ENCODE results near the gene CPNE6. TPM values are rescaled to one million over a fixed set of nuclear protein-coding genes. Genes with fewer than 3 reads are reported as not detected.
A peak's percentile ranks its signal among the peaks of the same experiment; 100 is the strongest.

CPNE6 gene
- total and polyA plus RNA-seq, 2 of the 13 experiments (the other 11 are each of a cell fraction or from before 2014, with no cell fraction given): not detected

DNA sequence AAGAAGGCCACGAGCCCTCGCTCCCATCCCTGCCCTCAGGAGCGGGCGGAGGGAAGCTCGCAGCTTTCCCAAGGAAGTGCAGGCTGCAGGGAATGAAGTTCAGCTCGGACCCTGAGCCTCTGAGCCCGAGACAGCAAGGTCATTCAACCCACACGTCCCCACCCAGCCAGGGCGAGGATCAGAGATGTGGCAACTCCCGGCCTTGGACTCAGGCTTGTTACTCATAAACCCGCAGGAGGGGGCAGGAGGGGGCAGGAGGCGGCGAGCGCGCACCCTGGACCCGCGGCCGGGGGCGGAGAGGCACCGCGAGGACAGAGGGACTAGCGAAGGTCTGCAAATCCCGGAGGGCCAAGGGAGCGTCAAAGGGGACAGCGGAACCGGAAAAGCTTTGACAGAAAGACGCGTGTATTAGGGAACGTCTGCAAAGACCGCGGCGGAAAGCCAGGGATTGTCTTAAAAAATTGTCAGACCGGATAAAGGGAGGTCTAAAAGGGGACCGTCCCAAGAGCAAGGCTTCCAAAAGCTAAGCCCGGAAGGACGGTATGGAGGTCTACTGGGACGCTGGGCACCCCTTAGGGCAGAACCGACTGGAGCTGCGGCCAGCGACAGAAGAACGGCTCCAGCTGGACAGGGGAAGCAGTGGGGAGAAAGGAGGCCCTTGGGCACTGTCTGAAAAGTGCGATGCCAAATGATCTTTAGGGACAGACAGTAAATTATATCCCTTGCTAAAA, 42.6 kb downstream of the CPNE6 start (continued):
- TF ChIP-seq, protein P1, sequence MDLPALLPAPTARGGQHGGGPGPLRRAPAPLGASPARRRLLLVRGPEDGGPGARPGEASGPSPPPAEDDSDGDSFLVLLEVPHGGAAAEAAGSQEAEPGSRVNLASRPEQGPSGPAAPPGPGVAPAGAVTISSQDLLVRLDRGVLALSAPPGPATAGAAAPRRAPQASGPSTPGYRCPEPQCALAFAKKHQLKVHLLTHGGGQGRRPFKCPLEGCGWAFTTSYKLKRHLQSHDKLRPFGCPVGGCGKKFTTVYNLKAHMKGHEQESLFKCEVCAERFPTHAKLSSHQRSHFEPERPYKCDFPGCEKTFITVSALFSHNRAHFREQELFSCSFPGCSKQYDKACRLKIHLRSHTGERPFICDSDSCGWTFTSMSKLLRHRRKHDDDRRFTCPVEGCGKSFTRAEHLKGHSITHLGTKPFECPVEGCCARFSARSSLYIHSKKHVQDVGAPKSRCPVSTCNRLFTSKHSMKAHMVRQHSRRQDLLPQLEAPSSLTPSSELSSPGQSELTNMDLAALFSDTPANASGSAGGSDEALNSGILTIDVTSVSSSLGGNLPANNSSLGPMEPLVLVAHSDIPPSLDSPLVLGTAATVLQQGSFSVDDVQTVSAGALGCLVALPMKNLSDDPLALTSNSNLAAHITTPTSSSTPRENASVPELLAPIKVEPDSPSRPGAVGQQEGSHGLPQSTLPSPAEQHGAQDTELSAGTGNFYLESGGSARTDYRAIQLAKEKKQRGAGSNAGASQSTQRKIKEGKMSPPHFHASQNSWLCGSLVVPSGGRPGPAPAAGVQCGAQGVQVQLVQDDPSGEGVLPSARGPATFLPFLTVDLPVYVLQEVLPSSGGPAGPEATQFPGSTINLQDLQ (CRISPR knock-in tag; IDR thresholded peaks at IDR 0.05): no peak
- TF ChIP-seq, protein P2, sequence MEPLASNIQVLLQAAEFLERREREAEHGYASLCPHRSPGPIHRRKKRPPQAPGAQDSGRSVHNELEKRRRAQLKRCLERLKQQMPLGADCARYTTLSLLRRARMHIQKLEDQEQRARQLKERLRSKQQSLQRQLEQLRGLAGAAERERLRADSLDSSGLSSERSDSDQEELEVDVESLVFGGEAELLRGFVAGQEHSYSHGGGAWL (CRISPR knock-in tag; IDR thresholded peaks at IDR 0.05): peak; percentile 96
- peak; percentile 89 for TF ChIP-seq NR2F6 (IDR thresholded peaks at IDR 0.05)
- TF ChIP-seq NR2F6 (CRISPR knock-in tag; IDR thresholded peaks at IDR 0.05): peak; percentile 99
- TF ChIP-seq NPAS2 (CRISPR knock-in tag; IDR thresholded peaks at IDR 0.05; ENCODE audit: borderline replicate concordance): no peak
- TF ChIP-seq POLR2G (IDR thresholded peaks at IDR 0.05; ENCODE audit: low read depth, low read length): peak; percentile 95
- TF ChIP-seq FOXO1 (CRISPR knock-in tag; IDR thresholded peaks at IDR 0.05): peak; percentile 99
- peak; percentile 90 for TF ChIP-seq TAF1 (CRISPR knock-in tag; IDR thresholded peaks at IDR 0.05)
- TF ChIP-seq, protein P3, sequence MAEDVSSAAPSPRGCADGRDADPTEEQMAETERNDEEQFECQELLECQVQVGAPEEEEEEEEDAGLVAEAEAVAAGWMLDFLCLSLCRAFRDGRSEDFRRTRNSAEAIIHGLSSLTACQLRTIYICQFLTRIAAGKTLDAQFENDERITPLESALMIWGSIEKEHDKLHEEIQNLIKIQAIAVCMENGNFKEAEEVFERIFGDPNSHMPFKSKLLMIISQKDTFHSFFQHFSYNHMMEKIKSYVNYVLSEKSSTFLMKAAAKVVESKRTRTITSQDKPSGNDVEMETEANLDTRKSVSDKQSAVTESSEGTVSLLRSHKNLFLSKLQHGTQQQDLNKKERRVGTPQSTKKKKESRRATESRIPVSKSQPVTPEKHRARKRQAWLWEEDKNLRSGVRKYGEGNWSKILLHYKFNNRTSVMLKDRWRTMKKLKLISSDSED (CRISPR knock-in tag; IDR thresholded peaks at IDR 0.05): no peak; the same call in 1 of the 2 replicates
- TF ChIP-seq BORCS8-MEF2B (CRISPR knock-in tag; IDR thresholded peaks at IDR 0.05): peak; percentile 99
- TF ChIP-seq ZNF607 (CRISPR knock-in tag; IDR thresholded peaks at IDR 0.05; ENCODE audit: borderline replicate concordance): peak; percentile 91
- TF ChIP-seq IRX3 (CRISPR knock-in tag; IDR thresholded peaks at IDR 0.05; ENCODE audit: borderline replicate concordance, low read depth): peak; percentile 86
- no peak for TF ChIP-seq HNRNPH1 (optimal IDR thresholded peaks at IDR 0.05; ENCODE audit: low read depth, low read length)
- peak; percentile 100 for TF ChIP-seq ZNF614 (CRISPR knock-in tag; IDR thresholded peaks at IDR 0.05; ENCODE audit: borderline replicate concordance)
- peak; percentile 98 for TF ChIP-seq RBM39 (IDR thresholded peaks at IDR 0.05; ENCODE audit: low read depth, low read length, poor library complexity, severe bottlenecking)
- TF ChIP-seq, protein P4, sequence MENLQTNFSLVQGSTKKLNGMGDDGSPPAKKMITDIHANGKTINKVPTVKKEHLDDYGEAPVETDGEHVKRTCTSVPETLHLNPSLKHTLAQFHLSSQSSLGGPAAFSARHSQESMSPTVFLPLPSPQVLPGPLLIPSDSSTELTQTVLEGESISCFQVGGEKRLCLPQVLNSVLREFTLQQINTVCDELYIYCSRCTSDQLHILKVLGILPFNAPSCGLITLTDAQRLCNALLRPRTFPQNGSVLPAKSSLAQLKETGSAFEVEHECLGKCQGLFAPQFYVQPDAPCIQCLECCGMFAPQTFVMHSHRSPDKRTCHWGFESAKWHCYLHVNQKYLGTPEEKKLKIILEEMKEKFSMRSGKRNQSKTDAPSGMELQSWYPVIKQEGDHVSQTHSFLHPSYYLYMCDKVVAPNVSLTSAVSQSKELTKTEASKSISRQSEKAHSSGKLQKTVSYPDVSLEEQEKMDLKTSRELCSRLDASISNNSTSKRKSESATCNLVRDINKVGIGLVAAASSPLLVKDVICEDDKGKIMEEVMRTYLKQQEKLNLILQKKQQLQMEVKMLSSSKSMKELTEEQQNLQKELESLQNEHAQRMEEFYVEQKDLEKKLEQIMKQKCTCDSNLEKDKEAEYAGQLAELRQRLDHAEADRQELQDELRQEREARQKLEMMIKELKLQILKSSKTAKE (CRISPR knock-in tag; IDR thresholded peaks at IDR 0.05; ENCODE audit: borderline replicate concordance): no peak
- no peak for TF ChIP-seq JUNB (CRISPR knock-in tag; IDR thresholded peaks at IDR 0.05; ENCODE audit: borderline replicate concordance)
- TF ChIP-seq KLF15 (CRISPR knock-in tag; IDR thresholded peaks at IDR 0.05; ENCODE audit: borderline replicate concordance): no peak; the same call in 1 of the 2 replicates
- TF ChIP-seq, protein P5, sequence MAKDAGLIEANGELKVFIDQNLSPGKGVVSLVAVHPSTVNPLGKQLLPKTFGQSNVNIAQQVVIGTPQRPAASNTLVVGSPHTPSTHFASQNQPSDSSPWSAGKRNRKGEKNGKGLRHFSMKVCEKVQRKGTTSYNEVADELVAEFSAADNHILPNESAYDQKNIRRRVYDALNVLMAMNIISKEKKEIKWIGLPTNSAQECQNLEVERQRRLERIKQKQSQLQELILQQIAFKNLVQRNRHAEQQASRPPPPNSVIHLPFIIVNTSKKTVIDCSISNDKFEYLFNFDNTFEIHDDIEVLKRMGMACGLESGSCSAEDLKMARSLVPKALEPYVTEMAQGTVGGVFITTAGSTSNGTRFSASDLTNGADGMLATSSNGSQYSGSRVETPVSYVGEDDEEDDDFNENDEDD (CRISPR knock-in tag; IDR thresholded peaks at IDR 0.05; ENCODE audit: borderline replicate concordance): peak; percentile 95; the same call in 1 of the 2 replicates
- peak; percentile 72; the same call in 1 of the 2 replicates for TF ChIP-seq ZSCAN12 (CRISPR knock-in tag; IDR thresholded peaks at IDR 0.05)
- TF ChIP-seq ZSCAN20 (CRISPR knock-in tag; IDR thresholded peaks at IDR 0.05; ENCODE audit: borderline replicate concordance): peak; percentile 25; the same call in 1 of the 2 replicates
- no peak for TF ChIP-seq ZNF484 (CRISPR knock-in tag; IDR thresholded peaks at IDR 0.05; ENCODE audit: borderline replicate concordance, low read depth)

Measured in HepG2 (cell line).